ENCODE data around the gene KDM4B. TPM values are rescaled to one million over a fixed set of nuclear protein-coding genes. Genes with fewer than 3 reads are reported as not detected.
A peak's percentile ranks its signal among the peaks of the same experiment; 100 is the strongest.

Gene KDM4B
- total RNA-seq, 1 experiment from 2014 or later: 43.7 TPM

DNA sequence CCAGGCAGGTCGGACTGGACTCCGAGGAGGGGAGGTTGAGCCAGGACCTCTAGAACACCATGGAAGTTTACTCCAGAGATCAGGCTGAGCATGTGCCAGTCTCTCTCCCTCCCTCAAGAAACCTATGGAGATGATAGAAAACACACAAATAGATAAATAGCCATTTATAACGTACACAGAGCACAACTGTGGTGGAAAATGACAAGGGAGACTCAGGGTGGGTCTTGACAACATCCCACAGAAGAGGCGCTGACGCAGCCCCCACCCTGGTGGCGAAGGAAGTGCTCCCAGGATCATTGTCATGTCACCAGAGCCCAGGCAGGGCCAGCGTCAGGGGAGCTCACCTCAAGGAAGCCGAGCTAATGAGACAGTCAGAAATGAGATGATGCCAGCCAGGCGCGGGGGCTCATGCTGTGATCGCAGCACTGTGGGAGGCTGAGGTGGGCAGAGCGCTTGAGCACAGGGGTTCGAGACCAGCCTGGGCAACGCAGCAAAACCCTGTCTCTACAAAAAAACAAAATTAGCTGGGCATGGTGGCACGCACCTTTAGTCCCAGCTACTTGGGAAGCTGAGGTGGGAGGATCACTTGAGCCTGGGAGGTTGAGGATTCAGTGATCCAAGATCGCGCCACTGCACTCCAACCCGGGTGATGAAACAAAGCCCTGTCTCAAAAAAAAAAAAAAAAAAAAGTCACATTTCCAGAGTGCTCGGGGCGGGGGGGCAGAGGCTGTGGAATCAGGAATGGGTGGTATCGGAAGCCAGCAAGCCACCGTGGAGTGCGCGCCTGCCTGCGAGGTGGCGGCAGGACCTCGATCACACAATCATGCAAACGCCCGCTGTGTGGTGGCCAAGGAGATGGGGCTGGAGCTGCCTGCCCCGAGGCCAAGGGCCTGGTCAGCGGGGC, 178.4 kb downstream of the KDM4B start:
- no peaks in the 10 kb centered on the region for H3K79me2 ChIP-seq (ENCODE audit: insufficient read depth, low read length)
- no peak overlapping the region for H2BK5ac ChIP-seq (ENCODE audit: insufficient read length, low read length)
- H3K27me3 ChIP-seq (ENCODE audit: insufficient read depth, low read length): no peaks in the 10 kb centered on the region
- Mint-ChIP-seq H3K4me3 (no peak overlapping the region), H3K27ac (peak overlapping the region in 2 of 3 experiments; percentile 47 to 70; a peak in 2 of 7 replicates), H3K4me1 (peaks cover 0 to 16% of the 10 kb centered on the region in 2 experiments; a peak in 2 of 4 replicates), H3K9me3 (no peaks in the 10 kb centered on the region), H3K36me3 (ENCODE audit: insufficient read depth in 1 of 3, low read depth in 3 of 3) (peaks cover 4 to 41% (median 33%) of the 10 kb centered on the region in 3 experiments; a peak in 6 of 7 replicates), H3K27me3 (ENCODE audit: low read depth) (no peaks in the 10 kb centered on the region)
- H3K18ac ChIP-seq (ENCODE audit: insufficient read length, low read depth, low read length): no peak overlapping the region
- no peak overlapping the region for H3K56ac ChIP-seq (ENCODE audit: insufficient read length, low read depth, low read length)
- H2AFZ ChIP-seq (ENCODE audit: low read length): no peak overlapping the region
- TF ChIP-seq, protein P1, sequence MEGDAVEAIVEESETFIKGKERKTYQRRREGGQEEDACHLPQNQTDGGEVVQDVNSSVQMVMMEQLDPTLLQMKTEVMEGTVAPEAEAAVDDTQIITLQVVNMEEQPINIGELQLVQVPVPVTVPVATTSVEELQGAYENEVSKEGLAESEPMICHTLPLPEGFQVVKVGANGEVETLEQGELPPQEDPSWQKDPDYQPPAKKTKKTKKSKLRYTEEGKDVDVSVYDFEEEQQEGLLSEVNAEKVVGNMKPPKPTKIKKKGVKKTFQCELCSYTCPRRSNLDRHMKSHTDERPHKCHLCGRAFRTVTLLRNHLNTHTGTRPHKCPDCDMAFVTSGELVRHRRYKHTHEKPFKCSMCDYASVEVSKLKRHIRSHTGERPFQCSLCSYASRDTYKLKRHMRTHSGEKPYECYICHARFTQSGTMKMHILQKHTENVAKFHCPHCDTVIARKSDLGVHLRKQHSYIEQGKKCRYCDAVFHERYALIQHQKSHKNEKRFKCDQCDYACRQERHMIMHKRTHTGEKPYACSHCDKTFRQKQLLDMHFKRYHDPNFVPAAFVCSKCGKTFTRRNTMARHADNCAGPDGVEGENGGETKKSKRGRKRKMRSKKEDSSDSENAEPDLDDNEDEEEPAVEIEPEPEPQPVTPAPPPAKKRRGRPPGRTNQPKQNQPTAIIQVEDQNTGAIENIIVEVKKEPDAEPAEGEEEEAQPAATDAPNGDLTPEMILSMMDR (conservative IDR thresholded peaks at IDR 0.05): no peak
- no peak overlapping the region for H3K4ac ChIP-seq (ENCODE audit: low read depth, low read length)
- no CpG with 5 or more reads among the region's 31 CpGs for WGBS (ENCODE audit: extremely low coverage, insufficient read length, low lambda C conversion rate)
- H2BK20ac ChIP-seq (ENCODE audit: low read depth, low read length, poor library complexity, severe bottlenecking): no peak overlapping the region
- no peak overlapping the region for H3T11ph ChIP-seq (ENCODE audit: low read length)
- DNase-seq: no peak
- H3K23me2 ChIP-seq (ENCODE audit: insufficient read length, low read depth, low read length, poor library complexity, severe bottlenecking): no peaks in the 10 kb centered on the region
- no peak overlapping the region for H3K14ac ChIP-seq (ENCODE audit: insufficient read depth, low read length)
- H2BK15ac ChIP-seq (ENCODE audit: low read depth, low read length): no peak overlapping the region
- no peak overlapping the region for H4K91ac ChIP-seq (ENCODE audit: insufficient read length, low read depth, low read length)
- H2AK5ac ChIP-seq (ENCODE audit: insufficient read length, low read length): no peak overlapping the region
- H3K27ac ChIP-seq (ENCODE audit: insufficient read length, low read depth, low read length): no peak overlapping the region
- no peaks in the 10 kb centered on the region for H3K79me1 ChIP-seq (ENCODE audit: insufficient read depth, low read depth, low read length, poor library complexity, severe bottlenecking)
- no peak overlapping the region for H4K5ac ChIP-seq (ENCODE audit: insufficient read length, low read depth, low read length)
- no peak overlapping the region for H2BK12ac ChIP-seq (ENCODE audit: insufficient read length, low read depth, low read length)
- no peak overlapping the region for H3K23ac ChIP-seq (ENCODE audit: insufficient read length, low read depth, low read length)
- H3K4me2 ChIP-seq (ENCODE audit: insufficient read depth, insufficient read length, low read length): no peak overlapping the region
- no peak overlapping the region for H3K9ac ChIP-seq (ENCODE audit: extremely low read depth, insufficient read length, low read length)
- H4K8ac ChIP-seq (replicated peaks; ENCODE audit: insufficient read length, low read depth, low read length): no peak overlapping the region
- no peaks in the 10 kb centered on the region for H3K9me3 ChIP-seq (ENCODE audit: control insufficient read depth, low read depth, low read length)
- H3K4me1 ChIP-seq (ENCODE audit: insufficient read depth, low read length): no peaks in the 10 kb centered on the region
- H2BK120ac ChIP-seq (ENCODE audit: low read depth, low read length, poor library complexity, severe bottlenecking): no peak overlapping the region
- H4K20me1 ChIP-seq (ENCODE audit: control insufficient read depth, insufficient read depth, insufficient read length): no peaks in the 10 kb centered on the region
